ENCODE measurements around the gene PTPN18. TPM values are rescaled to one million over a fixed set of nuclear protein-coding genes. Genes with fewer than 3 reads are reported as not detected.

The PTPN18 gene
- total RNA-seq, 1 experiment from 2014 or later = 34.4 TPM

DNA sequence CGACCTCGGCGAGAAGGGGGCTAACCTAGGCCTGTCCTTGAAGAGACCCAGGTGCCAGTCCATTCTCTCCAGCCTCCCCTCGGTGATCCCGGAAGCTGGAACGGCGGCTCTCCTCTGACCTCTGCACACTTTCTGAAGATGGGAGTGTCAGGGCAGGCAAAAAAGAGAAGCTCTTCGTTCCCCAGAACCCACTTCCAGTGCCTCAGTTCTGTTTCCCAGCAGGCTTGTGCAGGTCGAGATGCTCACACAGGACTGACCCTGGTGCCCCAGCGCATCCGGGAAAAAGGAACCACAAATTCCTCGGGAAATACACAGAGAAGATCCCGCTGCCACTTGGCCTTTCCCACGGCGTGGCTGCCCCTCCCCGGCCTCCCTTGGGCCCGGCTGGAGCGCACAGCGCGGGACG, 681 bp upstream of the PTPN18 start:
- no peak for DNase-seq (ENCODE audit: unreplicated experiment)
- BruUV-seq (replicated peaks) = no TSS peak
- H3K9me3 Mint-ChIP-seq (ENCODE audit: unreplicated experiment) = no peaks in the 10 kb centered on the region
- peak overlapping the region; percentile 78 for H3K4me3 Mint-ChIP-seq (ENCODE audit: unreplicated experiment)
- ChIA-PET POLR2A (interaction anchor here (0.6 to 4.7 kb wide), 4 partner anchors 12 to 1138 kb away, joined by 3 to 53 read pairs (median 4); partner anchors contain the start of genes IMP4 and SMPD4), CTCF (interaction anchor here (1.0 to 1.4 kb wide), 4 partner anchors 12 to 173 kb away, joined by 3 to 6 read pairs (median 5); partner anchors contain the start of gene IMP4)
- H3K36me3 Mint-ChIP-seq (ENCODE audit: insufficient read depth, unreplicated experiment) = no peaks in the 10 kb centered on the region
- no peak for TF ChIP-seq CTCF (IDR thresholded peaks at IDR 0.05; ENCODE audit: unreplicated experiment)
- no peak overlapping the region for H3K27ac Mint-ChIP-seq (ENCODE audit: low read depth, unreplicated experiment)
- intact Hi-C loops (cut with micrococcal nuclease) = no loop called here
- peaks cover 17% of the 10 kb centered on the region for H3K4me1 Mint-ChIP-seq (ENCODE audit: insufficient read depth, unreplicated experiment)
- H3K27me3 Mint-ChIP-seq (ENCODE audit: insufficient read depth, unreplicated experiment) = no peaks in the 10 kb centered on the region

- H3K27me3 Mint-ChIP-seq (ENCODE audit: insufficient read depth, unreplicated experiment) = no peaks in the 10 kb centered on the region
- ChIA-PET POLR2A (no interaction called here), CTCF (no interaction called here)
- no TSS peak for BruUV-seq (replicated peaks)
- no peak overlapping the region for H3K4me3 Mint-ChIP-seq (ENCODE audit: unreplicated experiment)
- no peaks in the 10 kb centered on the region for H3K9me3 Mint-ChIP-seq (ENCODE audit: unreplicated experiment)
- no peaks in the 10 kb centered on the region for H3K36me3 Mint-ChIP-seq (ENCODE audit: insufficient read depth, unreplicated experiment)
- intact Hi-C loops (cut with micrococcal nuclease) = no loop called here
- no peak for DNase-seq (ENCODE audit: unreplicated experiment)
- H3K27ac Mint-ChIP-seq (ENCODE audit: low read depth, unreplicated experiment) = no peak overlapping the region
- H3K4me1 Mint-ChIP-seq (ENCODE audit: insufficient read depth, unreplicated experiment) = peaks cover 17% of the 10 kb centered on the region
- no peak for TF ChIP-seq CTCF (IDR thresholded peaks at IDR 0.05; ENCODE audit: unreplicated experiment)
Observed at GRCh38 chr2:130357864-130358263, 2.0 kb downstream of the PTPN18 start.

GRCh38 chr2:130358420-130359350, 2.8 kb downstream of the PTPN18 start:
- BruUV-seq (replicated peaks) = no TSS peak
- Mint-ChIP-seq H3K4me3 (ENCODE audit: unreplicated experiment) (no peak overlapping the region), H3K27me3 (ENCODE audit: insufficient read depth, unreplicated experiment) (no peaks in the 10 kb centered on the region), H3K27ac (ENCODE audit: low read depth, unreplicated experiment) (no peak overlapping the region), H3K36me3 (ENCODE audit: insufficient read depth, unreplicated experiment) (no peaks in the 10 kb centered on the region), H3K9me3 (ENCODE audit: unreplicated experiment) (no peaks in the 10 kb centered on the region), H3K4me1 (ENCODE audit: insufficient read depth, unreplicated experiment) (peaks cover 16% of the 10 kb centered on the region)
- DNase-seq (ENCODE audit: unreplicated experiment) = no peak
- POLR2A ChIA-PET = no interaction called here
- no peak for TF ChIP-seq CTCF (IDR thresholded peaks at IDR 0.05; ENCODE audit: unreplicated experiment)
- CTCF ChIA-PET = interaction anchor here (0.7 kb wide), 1 partner anchor 674 kb away, joined by 3 read pairs; no protein-coding TSS in a partner anchor
- intact Hi-C loops (cut with micrococcal nuclease) = no loop called here

DNA sequence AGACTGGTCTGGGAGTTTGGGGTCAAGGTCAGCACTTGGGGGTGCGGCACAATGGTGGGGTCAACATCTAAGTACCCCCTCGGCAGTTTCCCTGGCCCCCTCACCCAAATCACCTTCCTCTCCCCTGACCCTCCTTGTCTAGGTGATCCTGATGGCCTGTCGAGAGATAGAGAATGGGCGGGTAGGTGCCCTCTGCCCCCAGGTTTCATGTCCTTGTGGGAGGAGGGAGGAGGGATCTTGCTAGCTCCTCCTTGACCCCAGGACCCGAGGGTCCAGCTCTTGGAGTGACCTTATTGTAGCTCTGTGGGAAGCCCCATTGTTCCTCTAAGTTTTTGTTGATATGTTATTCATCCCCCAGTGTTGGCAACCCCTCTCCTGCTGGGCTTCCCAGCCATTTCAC, 3.6 kb downstream of the PTPN18 start:
- BruUV-seq (replicated peaks) = no TSS peak
- no peak for TF ChIP-seq CTCF (IDR thresholded peaks at IDR 0.05; ENCODE audit: unreplicated experiment)
- H3K27me3 Mint-ChIP-seq (ENCODE audit: insufficient read depth, unreplicated experiment) = no peaks in the 10 kb centered on the region
- no peak overlapping the region for H3K4me3 Mint-ChIP-seq (ENCODE audit: unreplicated experiment)
- H3K4me1 Mint-ChIP-seq (ENCODE audit: insufficient read depth, unreplicated experiment) = peaks cover 8% of the 10 kb centered on the region
- ChIA-PET POLR2A (no interaction called here), CTCF (no interaction called here)
- no peaks in the 10 kb centered on the region for H3K36me3 Mint-ChIP-seq (ENCODE audit: insufficient read depth, unreplicated experiment)
- intact Hi-C loops (cut with micrococcal nuclease) = no loop called here
- H3K27ac Mint-ChIP-seq (ENCODE audit: low read depth, unreplicated experiment) = no peak overlapping the region
- no peak for DNase-seq (ENCODE audit: unreplicated experiment)
- H3K9me3 Mint-ChIP-seq (ENCODE audit: unreplicated experiment) = no peaks in the 10 kb centered on the region

All from MCF 10A (cell line).